Fibroblast of lung (primary cell): ENCODE results near the gene PGPEP1. TPM values are rescaled to one million over a fixed set of nuclear protein-coding genes. Genes with fewer than 3 reads are reported as not detected.
"Not testable (repeated sequence)": the region's sequence is repeated elsewhere in the genome, so short reads cannot be mapped to it uniquely, and the experiment has no call there.

Source experiments
- DNase-seq, 2 donors: peaks; one replicate each; pipeline versions ENCODE4 v3.0.0 to v3.0.0-alpha.2; 2010; ENCODE audit warnings: low read depth in 2 of 2
- H2AFZ ChIP-seq: 2 replicates; pipeline ENCODE4 v1.5.1; 2012; ENCODE audit warnings: low read length, control low read depth, inconsistent platforms
- H3K27ac ChIP-seq: 2 replicates; pipeline ENCODE4 v1.5.1; 2011; ENCODE audit warnings: low read length, control low read depth; ENCODE audit not compliant: insufficient read depth
- H3K27me3 ChIP-seq: 2 replicates; pipeline ENCODE4 v1.5.1; 2011; ENCODE audit warnings: mild to moderate bottlenecking, low read length; ENCODE audit not compliant: control insufficient read depth, insufficient read depth
- H3K36me3 ChIP-seq: 2 replicates; pipeline ENCODE4 v1.5.1; 2011; ENCODE audit warnings: low read length; ENCODE audit not compliant: control insufficient read depth, insufficient read depth
- H3K4me1 ChIP-seq: 2 replicates; pipeline ENCODE4 v1.5.1; 2011; ENCODE audit warnings: low read length; ENCODE audit not compliant: control insufficient read depth, insufficient read depth; ENCODE audit errors: extremely low read depth
- H3K4me2 ChIP-seq: 2 replicates; pipeline ENCODE4 v1.5.1; 2011; ENCODE audit warnings: low read length, control low read depth; ENCODE audit not compliant: insufficient read depth; ENCODE audit errors: extremely low read depth
- H3K4me3 ChIP-seq, 4 experiments: fragments of 200-600 bp in 1 of 4; sonication (generic) in 1 of 4; replicated peaks in 1 of 4; 2 replicates each; pipeline ENCODE4 v1.5.1; 2011 to 2016; ENCODE audit warnings: low read length in 4 of 4, low read depth in 3 of 4, mild to moderate bottlenecking in 3 of 4, control low read depth in 2 of 4, inconsistent platforms in 1 of 4, mixed read lengths in 1 of 4; ENCODE audit not compliant: insufficient read depth in 1 of 4; ENCODE audit errors: control extremely low read depth in 1 of 4
- H3K79me2 ChIP-seq: 2 replicates; pipeline ENCODE4 v1.5.1; 2012; ENCODE audit warnings: mild to moderate bottlenecking, low read length, inconsistent platforms; ENCODE audit not compliant: control insufficient read depth, insufficient read depth
- H3K9ac ChIP-seq: 2 replicates; pipeline ENCODE4 v1.5.1; 2011; ENCODE audit warnings: mild to moderate bottlenecking, low read length, control low read depth; ENCODE audit not compliant: insufficient read depth
- H3K9me3 ChIP-seq: 2 replicates; pipeline ENCODE4 v1.5.1; 2012; ENCODE audit warnings: low read depth, low read length; ENCODE audit not compliant: control insufficient read depth, insufficient read depth
- H4K20me1 ChIP-seq: 2 replicates; pipeline ENCODE4 v1.5.1; 2011; ENCODE audit warnings: low read length; ENCODE audit not compliant: control insufficient read depth, insufficient read depth; ENCODE audit errors: extremely low read depth
- EZH2 ChIP-seq: IDR thresholded peaks from 2 replicates; pipeline ENCODE4 v1.5.1; 2012; ENCODE audit warnings: low read length, control low read depth, mild to moderate bottlenecking; ENCODE audit errors: missing control alignments
- polyA plus RNA-seq, 2 donors: library from polyadenylated mRNA; depleted of rRNA in 1 of 2; stranded (reverse) in 1 of 2; unstranded in 1 of 2; fragments of >200 nt; gene quantifications; 2 replicates each; pipeline ENCODE4 v1.2.1, GENCODE V29; 2011 to 2012; ENCODE audit warnings: missing spikeins in 1 of 2
- total RNA-seq: library from RNA; depleted of rRNA; stranded (reverse); fragments of >200 nt; gene quantifications from 2 replicates; pipeline ENCODE4 v1.2.1, GENCODE V29; 2014
- TF ChIP-seq, protein P1 (sequence below), 2 donors: IDR thresholded peaks in 1 of 2; conservative IDR thresholded peaks in 1 of 2; 1 replicate in 1 of 2; 2 replicates in 1 of 2; pipeline ENCODE4 v1.5.1; 2011 to 2012; ENCODE audit warnings: low read length in 2 of 2, control low read depth in 1 of 2, inconsistent platforms in 1 of 2, low read depth in 1 of 2, mild to moderate bottlenecking in 1 of 2

The PGPEP1 gene
- total and polyA plus RNA-seq, 2 donors (not counting 1 experiment from before 2014, with no cell fraction given), result 17.0 to 78.8 TPM

DNA sequence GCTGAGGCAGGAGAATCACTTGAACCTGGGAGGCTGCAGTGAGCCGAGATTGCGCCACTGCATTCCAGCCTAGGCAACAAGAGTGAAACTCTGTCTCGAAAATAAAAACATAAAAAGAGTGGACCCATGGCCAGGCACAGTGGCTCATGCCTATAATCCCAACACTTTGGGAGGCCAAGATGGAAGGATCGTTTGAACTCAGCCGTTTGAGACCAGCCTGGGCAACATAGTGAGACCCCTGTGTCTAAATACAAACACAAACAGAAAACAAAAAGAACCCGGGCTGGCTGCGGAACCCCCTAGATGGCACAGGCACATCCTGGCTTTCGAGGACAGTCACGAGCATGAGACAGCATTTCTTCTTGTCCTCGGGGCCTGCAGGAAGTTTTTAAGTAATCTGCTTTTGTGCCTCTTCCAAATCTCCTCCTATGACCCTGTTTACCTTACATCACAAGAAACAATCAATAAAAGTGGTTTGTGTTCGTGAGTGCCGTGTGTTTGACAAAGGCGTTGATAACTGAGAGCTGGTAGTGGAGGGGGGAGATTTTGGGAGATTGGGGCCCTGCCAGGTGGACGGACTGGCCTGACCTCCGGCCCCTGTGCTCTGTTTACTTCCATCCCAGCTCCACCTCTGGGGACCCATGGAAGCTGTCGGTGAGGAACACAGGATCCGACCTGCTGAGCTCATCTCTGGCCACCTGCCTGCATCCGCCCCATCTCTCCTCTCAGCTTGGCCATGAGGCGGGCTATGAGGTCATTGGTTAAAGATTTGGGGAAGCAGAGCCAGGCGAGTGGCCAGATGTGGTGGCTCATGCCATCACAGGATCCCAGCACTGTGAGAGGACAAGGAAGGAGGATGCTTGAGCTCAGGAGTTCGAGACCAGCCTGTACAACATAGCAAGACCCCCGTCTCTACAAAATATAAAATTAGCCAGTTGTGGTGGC, 39.7 kb downstream of the PGPEP1 start:
- H3K27ac ChIP-seq, result peak overlapping the region; percentile 59
- no peak overlapping the region for H2AFZ ChIP-seq
- no peaks in the 10 kb centered on the region for H3K36me3 ChIP-seq
- no peaks in the 10 kb centered on the region for H3K27me3 ChIP-seq
- no peaks in the 10 kb centered on the region for H3K79me2 ChIP-seq
- H3K4me1 ChIP-seq, result peaks cover 9% of the 10 kb centered on the region
- H3K4me3 ChIP-seq, result no peak overlapping the region
- DNase-seq, result peak; percentile 91 to 93
- H3K9me3 ChIP-seq, result no peaks in the 10 kb centered on the region
- TF ChIP-seq, protein P1, sequence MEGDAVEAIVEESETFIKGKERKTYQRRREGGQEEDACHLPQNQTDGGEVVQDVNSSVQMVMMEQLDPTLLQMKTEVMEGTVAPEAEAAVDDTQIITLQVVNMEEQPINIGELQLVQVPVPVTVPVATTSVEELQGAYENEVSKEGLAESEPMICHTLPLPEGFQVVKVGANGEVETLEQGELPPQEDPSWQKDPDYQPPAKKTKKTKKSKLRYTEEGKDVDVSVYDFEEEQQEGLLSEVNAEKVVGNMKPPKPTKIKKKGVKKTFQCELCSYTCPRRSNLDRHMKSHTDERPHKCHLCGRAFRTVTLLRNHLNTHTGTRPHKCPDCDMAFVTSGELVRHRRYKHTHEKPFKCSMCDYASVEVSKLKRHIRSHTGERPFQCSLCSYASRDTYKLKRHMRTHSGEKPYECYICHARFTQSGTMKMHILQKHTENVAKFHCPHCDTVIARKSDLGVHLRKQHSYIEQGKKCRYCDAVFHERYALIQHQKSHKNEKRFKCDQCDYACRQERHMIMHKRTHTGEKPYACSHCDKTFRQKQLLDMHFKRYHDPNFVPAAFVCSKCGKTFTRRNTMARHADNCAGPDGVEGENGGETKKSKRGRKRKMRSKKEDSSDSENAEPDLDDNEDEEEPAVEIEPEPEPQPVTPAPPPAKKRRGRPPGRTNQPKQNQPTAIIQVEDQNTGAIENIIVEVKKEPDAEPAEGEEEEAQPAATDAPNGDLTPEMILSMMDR (conservative IDR thresholded peaks at IDR 0.05 in 1 of 2, IDR thresholded peaks at IDR 0.05 in 1 of 2; ENCODE audit: low read depth in 1 of 2, low read length in 2 of 2), result no peak
- TF ChIP-seq EZH2, result no peak
- H4K20me1 ChIP-seq, result no peaks in the 10 kb centered on the region
- H3K9ac ChIP-seq, result no peak overlapping the region
- peak overlapping the region; percentile 33 for H3K4me2 ChIP-seq

DNA sequence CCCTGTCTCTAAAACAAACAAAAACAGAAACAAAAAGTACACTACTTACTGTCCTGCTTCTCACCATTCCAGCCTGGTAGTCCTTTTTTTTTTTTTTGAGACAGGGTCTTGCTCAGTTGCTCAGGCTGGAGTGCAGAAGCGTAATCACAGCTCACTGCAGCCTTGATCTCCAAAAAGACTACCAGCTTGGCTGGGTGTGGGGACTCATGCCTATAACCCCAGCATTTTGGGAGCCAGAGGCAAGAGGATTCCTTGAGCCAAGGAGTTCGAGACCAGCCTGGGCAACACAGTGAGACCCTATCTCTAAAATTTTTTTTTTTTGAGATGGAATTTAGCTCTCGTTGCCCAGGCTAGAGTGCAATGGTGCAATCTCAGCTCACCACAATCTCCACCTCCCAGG, 40.4 kb downstream of the PGPEP1 start:
- H3K4me1 ChIP-seq, result peaks cover 9% of the 10 kb centered on the region
- DNase-seq, result no peak
- no peaks in the 10 kb centered on the region for H3K79me2 ChIP-seq
- H4K20me1 ChIP-seq, result no peaks in the 10 kb centered on the region
- no peak overlapping the region for H3K4me2 ChIP-seq
- H3K36me3 ChIP-seq, result no peaks in the 10 kb centered on the region
- TF ChIP-seq EZH2, result no peak
- TF ChIP-seq, protein P1 (conservative IDR thresholded peaks at IDR 0.05 in 1 of 2, IDR thresholded peaks at IDR 0.05 in 1 of 2; ENCODE audit: low read depth in 1 of 2, low read length in 2 of 2), result no peak
- H3K9me3 ChIP-seq, result no peaks in the 10 kb centered on the region
- no peak overlapping the region for H2AFZ ChIP-seq
- H3K27me3 ChIP-seq, result no peaks in the 10 kb centered on the region
- no peak overlapping the region for H3K9ac ChIP-seq
- H3K27ac ChIP-seq, result peak overlapping the region; percentile 59
- H3K4me3 ChIP-seq, result no peak overlapping the region

- H2AFZ ChIP-seq, H4K20me1 ChIP-seq, H3K79me2 ChIP-seq, DNase-seq, H3K9me3 ChIP-seq, H3K36me3 ChIP-seq, H3K27ac ChIP-seq, H3K4me2 ChIP-seq, H3K9ac ChIP-seq, H3K4me3 ChIP-seq, H3K27me3 ChIP-seq: not testable (repeated sequence)
- peaks cover 10% of the 10 kb centered on the region for H3K4me1 ChIP-seq
These were observed 43.2 kb downstream of the PGPEP1 start for GRCh38 chr19:18383622-18384021.
